HG02678 (cell line): ENCODE data around the gene PXN.
"Not testable (repeated sequence)": the region's sequence is repeated elsewhere in the genome, so short reads cannot be mapped to it uniquely, and the experiment has no call there.

Source experiments
- ATAC-seq: cut with Tn5 transposase; IDR thresholded peaks from one replicate; pipeline ENCODE4 v1.9.1; 2021; ENCODE audit warnings: mild to moderate bottlenecking, moderate library complexity; ENCODE audit not compliant: unreplicated experiment

PXN gene

GRCh38 chr12:120227233-120228040 lies 38.1 kb downstream of the PXN start:
- ATAC-seq, result no peak

- no peak for ATAC-seq
These were observed 39.5 kb downstream of the PXN start for GRCh38 chr12:120225852-120226640.

GRCh38 chr12:120225200-120225558 lies 40.4 kb downstream of the PXN start:
- no peak for ATAC-seq

GRCh38 chr12:120224304-120225199 lies 41.0 kb downstream of the PXN start:
- no peak for ATAC-seq

DNA sequence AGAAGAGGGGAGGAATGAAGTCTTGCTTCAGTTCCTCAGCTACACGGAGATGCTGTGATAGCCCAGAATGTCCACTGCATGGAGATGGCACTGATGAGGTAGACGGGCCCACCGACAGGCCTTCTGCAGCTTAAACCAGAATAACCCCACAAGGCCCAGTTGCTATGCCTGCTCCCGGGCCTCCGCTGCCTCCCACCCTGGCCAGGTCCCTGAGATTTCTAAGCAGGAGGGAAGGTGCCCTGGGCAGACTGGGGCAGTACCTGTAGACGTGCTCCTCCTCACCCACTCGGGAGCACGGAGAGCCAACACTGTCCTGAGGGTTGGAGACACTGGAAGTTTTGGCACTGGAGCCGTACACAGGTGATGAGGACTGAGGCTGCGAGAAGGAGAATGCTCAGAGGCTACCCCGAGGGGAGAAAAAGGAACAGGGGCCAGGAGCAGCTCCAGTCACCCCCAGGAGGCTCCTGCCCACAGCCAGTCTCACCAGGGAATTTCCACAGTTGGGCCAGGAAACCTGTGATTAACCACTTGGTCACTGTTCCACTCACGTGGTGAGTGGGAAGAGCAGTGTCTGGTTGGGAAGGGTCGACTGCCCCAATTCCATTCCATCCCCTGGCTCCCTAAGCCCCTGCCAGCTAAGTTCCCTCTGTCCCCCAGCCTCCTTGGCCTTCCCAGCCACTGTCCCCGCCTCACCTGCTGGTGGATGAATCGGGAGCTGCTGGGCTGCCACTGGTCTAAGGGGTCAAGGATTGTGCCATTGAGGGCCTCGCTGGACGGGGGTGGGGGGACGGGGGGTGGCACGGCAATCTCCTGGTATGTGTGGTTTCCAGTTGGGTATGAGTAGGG lies 41.8 kb downstream of the PXN start:
- no peak for ATAC-seq

DNA sequence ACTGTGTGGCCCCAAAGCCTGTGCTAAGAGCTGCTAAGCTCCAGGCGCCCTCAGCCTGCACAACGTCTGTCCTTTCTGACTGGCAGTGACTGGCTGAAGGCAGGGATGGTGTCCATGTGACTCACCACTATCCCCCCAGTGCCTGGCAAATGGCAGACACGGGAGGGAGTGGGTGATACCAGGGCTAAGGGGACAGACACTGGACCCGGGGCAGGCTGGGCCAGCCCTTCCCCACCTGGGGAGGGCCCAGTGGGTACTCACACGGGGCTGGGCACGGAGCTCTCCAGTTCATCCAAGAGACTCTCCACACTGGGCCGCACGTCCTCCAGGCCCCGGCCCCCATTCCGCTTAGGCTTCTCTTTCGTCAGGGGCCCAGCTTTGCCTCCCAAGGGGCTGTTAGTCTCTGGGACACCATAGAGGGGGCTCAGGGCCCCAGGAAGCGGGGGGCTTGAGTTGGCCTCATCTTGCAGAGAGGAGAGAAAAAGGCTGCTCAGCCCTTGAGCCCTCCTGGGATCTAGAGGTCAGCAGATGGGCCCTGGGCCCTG lies 43.2 kb downstream of the PXN start:
- ATAC-seq, result no peak

DNA sequence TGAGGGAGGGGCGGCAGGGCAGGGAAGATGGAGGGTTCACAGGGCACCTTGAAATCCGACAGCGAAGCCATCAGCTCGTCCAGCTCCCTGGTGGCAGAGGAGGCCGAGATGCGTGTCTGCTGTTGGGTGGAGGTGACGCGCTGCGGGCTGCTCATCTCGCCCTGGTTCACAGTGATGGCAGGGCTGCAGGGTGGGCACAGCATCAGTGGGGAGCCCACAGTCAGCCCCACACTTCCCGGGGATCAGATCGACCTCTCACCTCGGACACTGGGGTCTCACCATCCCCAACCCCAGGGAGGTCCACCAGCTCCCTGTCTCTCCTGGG lies 44.0 kb downstream of the PXN start:
- no peak for ATAC-seq

GRCh38 chr12:120220838-120221575 lies 44.5 kb downstream of the PXN start:
- ATAC-seq, result no peak

- no peak for ATAC-seq
These were observed 46.6 kb downstream of the PXN start for GRCh38 chr12:120218680-120219606.

DNA sequence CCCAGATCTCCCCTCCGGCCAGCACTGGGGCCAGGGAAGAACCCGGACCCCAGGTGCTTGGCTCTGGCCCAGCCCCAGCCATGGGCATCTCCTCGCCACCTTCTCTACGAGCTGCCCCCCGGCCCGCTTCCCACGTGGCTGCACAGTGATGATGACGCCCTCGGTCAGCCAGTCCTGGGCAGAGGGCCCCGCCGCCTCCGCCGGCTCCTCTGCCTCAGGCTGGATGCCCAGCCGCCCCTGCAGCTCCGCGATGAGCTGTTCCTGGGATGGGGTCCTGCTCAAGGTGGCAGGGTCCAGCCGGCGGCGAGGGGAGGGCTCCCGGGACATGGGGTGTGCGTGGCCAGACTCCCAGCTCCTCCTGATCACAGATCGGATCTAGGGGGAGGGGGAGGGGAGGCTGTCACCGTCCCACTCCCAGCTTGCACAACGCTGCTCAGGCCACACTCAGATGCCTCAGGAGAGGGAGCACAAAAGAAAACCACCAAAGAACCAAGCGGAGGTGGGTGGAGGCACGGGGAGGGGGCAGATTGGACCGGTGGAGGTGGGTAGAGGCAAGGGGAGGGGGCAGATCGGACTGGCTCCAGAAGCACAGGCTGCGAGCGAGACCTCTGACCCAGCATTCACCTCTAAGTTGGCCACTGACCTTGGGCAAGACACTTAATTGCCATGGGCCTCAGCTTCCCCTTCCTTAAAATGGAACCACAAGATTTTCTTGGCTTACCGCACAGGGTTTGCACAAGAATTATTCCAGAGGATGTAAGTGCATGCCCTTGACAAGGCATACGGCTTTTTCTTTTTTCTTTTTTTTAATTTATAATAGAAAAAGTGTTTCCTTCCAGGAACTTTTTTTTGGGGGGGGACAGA lies 48.6 kb downstream of the PXN start:
- ATAC-seq, result no peak

DNA sequence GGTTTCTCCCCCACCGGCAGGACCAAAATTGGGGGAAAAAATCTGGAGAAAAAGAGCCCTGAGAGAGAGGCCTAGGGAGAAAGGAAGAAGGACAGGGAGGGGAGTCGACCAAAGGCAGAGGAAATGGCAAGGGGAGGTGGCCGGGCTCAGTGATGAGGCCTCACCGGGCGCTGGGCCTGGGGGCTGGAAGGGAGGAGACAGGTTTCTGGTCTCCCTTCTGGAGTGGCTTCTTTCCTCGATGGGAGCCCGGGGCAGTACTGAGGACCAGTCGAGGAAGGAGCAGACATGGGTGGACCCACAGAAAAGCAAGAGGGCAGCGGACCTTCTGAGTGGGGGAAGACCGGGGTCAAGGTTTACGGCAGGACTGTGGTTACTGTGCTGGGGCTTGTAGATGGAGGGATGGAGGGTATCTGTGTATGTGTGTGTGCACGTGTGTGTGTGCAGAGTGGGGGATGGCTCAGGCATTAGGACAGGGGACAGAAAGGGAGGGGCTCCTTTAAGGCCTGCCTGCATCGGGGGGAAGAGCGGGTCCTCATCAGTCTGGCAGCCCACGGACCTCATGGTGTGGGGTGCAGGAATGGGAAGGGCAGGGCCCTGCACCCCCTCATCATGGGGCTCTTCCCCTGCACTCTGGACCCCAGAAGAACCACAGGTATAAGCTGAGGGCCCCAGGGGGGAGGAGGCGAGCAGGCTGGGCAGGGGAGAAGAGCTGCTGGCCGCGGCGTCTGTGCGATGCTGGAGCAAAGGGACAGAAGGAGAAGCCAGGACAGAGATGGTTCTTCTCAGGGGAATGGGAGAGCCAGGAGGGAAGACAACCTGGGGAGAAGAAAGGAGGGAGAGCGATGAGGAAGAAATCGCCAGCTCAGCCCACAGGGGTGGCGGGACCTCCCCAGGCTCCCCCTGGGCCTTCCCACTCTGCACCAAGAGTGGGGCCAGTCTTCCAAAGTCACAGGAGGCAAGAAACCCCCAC lies 49.5 kb downstream of the PXN start:
- ATAC-seq, result no peak

- ATAC-seq, result no peak
These were observed 50.2 kb downstream of the PXN start for GRCh38 chr12:120215357-120215735.

DNA sequence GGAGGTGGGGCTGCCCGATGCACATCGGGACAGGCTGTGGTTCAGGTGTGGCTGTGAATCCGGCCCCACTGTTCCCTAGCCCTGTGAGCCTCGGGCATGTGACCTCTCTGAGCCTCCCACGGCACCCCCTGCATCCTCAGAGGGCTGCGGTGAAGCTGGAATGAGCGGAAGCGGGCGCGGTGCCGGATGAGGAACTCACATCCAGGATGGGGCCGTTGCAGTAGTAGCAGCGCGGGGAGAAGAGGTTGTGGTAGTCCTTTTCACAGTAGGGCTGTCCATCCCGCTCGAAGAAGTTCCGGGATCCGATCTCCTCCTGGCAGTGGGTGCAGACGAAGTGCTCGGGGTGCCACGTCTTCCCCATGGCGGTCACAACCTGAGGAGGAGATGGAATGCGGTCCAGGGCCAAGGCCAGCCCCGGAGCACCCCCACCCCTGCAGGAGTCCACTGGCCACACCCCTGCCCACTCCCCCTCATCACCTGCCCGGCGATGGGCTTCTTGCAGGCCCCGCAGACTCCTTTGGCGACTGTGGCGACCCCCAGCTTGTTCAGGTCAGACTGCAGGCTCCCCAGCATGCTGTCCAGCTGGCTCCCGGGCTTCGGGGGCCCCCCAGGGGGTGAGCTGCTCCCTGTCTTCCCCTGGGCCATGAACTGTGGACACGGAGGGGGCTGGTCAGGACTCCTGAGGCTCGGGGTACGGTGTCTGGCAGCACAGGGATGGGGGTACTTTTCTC lies 50.7 kb downstream of the PXN start:
- ATAC-seq, result no peak

DNA sequence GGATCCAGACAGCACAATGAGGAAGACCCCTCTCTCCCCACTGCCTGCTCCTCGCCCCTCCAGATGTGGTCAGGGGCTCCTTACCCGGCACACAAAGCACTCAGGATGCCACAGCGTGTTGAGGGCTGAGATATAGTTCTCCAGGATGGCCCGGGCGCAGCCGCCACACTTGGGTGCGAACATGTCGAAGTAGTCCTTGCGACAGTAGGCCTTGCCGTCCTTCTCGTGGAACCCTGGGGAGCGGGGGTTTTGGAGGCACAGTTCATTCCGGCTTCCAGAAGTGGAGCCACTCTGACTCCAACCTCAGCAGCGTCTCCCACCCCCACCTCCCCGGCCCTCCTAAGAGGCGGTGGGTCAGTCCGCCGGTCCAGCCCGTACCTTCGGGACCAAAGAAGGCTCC lies 51.8 kb downstream of the PXN start:
- ATAC-seq, result no peak

GRCh38 chr12:120213182-120213581 lies 52.3 kb downstream of the PXN start:
- not testable (repeated sequence) for ATAC-seq

GRCh38 chr12:120212301-120212700 lies 53.2 kb downstream of the PXN start:
- no peak for ATAC-seq
